Measurements from ENCODE around the gene PRRT3. TPM values are rescaled to one million over a fixed set of nuclear protein-coding genes. Genes with fewer than 3 reads are reported as not detected.

The PRRT3 gene
- total and polyA plus RNA-seq, 9 of the 15 experiments (the other 6 are each of a cell fraction or from before 2014, with no cell fraction given): 0.06 to 1.9 (median 1.2) TPM

DNA sequence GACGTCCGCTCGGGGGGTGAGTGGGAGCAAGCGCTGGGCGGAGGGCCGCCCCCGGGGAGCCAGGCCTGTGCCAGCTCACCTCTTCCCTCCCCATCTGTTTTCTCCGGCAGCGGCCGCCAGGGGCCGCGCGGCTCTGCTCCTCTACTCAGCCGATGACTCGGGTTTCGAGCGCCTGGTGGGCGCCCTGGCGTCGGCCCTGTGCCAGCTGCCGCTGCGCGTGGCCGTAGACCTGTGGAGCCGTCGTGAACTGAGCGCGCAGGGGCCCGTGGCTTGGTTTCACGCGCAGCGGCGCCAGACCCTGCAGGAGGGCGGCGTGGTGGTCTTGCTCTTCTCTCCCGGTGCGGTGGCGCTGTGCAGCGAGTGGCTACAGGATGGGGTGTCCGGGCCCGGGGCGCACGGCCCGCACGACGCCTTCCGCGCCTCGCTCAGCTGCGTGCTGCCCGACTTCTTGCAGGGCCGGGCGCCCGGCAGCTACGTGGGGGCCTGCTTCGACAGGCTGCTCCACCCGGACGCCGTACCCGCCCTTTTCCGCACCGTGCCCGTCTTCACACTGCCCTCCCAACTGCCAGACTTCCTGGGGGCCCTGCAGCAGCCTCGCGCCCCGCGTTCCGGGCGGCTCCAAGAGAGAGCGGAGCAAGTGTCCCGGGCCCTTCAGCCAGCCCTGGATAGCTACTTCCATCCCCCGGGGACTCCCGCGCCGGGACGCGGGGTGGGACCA is 19.2 kb downstream of the PRRT3 start (continued):
- TF ChIP-seq, protein P1, sequence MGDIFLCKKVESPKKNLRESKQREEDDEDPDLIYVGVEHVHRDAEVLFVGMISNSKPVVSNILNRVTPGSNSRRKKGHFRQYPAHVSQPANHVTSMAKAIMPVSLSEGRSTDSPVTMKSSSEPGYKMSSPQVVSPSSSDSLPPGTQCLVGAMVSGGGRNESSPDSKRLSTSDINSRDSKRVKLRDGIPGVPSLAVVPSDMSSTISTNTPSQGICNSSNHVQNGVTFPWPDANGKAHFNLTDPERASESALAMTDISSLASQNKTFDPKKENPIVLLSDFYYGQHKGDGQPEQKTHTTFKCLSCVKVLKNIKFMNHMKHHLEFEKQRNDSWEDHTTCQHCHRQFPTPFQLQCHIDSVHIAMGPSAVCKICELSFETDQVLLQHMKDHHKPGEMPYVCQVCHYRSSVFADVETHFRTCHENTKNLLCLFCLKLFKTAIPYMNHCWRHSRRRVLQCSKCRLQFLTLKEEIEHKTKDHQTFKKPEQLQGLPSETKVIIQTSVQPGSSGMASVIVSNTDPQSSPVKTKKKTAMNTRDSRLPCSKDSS (IDR thresholded peaks at IDR 0.05; ENCODE audit: low read depth, partially characterized antibody): no peak
- TF ChIP-seq, protein P2, sequence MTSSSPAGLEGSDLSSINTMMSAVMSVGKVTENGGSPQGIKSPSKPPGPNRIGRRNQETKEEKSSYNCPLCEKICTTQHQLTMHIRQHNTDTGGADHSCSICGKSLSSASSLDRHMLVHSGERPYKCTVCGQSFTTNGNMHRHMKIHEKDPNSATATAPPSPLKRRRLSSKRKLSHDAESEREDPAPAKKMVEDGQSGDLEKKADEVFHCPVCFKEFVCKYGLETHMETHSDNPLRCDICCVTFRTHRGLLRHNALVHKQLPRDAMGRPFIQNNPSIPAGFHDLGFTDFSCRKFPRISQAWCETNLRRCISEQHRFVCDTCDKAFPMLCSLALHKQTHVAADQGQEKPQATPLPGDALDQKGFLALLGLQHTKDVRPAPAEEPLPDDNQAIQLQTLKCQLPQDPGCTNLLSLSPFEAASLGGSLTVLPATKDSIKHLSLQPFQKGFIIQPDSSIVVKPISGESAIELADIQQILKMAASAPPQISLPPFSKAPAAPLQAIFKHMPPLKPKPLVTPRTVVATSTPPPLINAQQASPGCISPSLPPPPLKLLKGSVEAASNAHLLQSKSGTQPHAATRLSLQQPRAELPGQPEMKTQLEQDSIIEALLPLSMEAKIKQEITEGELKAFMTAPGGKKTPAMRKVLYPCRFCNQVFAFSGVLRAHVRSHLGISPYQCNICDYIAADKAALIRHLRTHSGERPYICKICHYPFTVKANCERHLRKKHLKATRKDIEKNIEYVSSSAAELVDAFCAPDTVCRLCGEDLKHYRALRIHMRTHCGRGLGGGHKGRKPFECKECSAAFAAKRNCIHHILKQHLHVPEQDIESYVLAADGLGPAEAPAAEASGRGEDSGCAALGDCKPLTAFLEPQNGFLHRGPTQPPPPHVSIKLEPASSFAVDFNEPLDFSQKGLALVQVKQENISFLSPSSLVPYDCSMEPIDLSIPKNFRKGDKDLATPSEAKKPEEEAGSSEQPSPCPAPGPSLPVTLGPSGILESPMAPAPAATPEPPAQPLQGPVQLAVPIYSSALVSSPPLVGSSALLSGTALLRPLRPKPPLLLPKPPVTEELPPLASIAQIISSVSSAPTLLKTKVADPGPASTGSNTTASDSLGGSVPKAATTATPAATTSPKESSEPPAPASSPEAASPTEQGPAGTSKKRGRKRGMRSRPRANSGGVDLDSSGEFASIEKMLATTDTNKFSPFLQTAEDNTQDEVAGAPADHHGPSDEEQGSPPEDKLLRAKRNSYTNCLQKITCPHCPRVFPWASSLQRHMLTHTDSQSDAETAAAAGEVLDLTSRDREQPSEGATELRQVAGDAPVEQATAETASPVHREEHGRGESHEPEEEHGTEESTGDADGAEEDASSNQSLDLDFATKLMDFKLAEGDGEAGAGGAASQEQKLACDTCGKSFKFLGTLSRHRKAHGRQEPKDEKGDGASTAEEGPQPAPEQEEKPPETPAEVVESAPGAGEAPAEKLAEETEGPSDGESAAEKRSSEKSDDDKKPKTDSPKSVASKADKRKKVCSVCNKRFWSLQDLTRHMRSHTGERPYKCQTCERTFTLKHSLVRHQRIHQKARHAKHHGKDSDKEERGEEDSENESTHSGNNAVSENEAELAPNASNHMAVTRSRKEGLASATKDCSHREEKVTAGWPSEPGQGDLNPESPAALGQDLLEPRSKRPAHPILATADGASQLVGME (CRISPR knock-in tag; IDR thresholded peaks at IDR 0.05): no peak
- TF ChIP-seq, protein P3, sequence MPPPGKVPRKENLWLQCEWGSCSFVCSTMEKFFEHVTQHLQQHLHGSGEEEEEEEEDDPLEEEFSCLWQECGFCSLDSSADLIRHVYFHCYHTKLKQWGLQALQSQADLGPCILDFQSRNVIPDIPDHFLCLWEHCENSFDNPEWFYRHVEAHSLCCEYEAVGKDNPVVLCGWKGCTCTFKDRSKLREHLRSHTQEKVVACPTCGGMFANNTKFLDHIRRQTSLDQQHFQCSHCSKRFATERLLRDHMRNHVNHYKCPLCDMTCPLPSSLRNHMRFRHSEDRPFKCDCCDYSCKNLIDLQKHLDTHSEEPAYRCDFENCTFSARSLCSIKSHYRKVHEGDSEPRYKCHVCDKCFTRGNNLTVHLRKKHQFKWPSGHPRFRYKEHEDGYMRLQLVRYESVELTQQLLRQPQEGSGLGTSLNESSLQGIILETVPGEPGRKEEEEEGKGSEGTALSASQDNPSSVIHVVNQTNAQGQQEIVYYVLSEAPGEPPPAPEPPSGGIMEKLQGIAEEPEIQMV (tag; conservative IDR thresholded peaks at IDR 0.05; ENCODE audit: low read depth): no peak
- TF ChIP-seq, protein P4, sequence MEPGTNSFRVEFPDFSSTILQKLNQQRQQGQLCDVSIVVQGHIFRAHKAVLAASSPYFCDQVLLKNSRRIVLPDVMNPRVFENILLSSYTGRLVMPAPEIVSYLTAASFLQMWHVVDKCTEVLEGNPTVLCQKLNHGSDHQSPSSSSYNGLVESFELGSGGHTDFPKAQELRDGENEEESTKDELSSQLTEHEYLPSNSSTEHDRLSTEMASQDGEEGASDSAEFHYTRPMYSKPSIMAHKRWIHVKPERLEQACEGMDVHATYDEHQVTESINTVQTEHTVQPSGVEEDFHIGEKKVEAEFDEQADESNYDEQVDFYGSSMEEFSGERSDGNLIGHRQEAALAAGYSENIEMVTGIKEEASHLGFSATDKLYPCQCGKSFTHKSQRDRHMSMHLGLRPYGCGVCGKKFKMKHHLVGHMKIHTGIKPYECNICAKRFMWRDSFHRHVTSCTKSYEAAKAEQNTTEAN (CRISPR knock-in tag; IDR thresholded peaks at IDR 0.05): 0 out of 2 replicates have a peak, but pooled peaks have one; percentile 54
- TF ChIP-seq POLR2AphosphoS2 (IDR thresholded peaks at IDR 0.05; ENCODE audit: low read length) (no peak), SETDB1 (IDR thresholded peaks at IDR 0.05; ENCODE audit: low read length) (no peak), STAT5B (CRISPR knock-in tag; IDR thresholded peaks at IDR 0.05) (no peak), BACH1 (tag; IDR thresholded peaks at IDR 0.05) (no peak), ZNF436 (CRISPR knock-in tag; IDR thresholded peaks at IDR 0.05) (no peak), ZNF140 (CRISPR knock-in tag; IDR thresholded peaks at IDR 0.05) (no peak), CBFA2T2 (conservative IDR thresholded peaks at IDR 0.05) (0 out of 2 replicates have a peak, but pooled peaks have one; percentile 8), RCOR1 (IDR thresholded peaks at IDR 0.05; ENCODE audit: borderline replicate concordance in 1 of 2, low read depth in 2 of 2, low read length in 2 of 2) (peak in 1 of 2 experiments; percentile 56; a peak in 2 of 4 replicates)
- TF ChIP-seq, protein P5, sequence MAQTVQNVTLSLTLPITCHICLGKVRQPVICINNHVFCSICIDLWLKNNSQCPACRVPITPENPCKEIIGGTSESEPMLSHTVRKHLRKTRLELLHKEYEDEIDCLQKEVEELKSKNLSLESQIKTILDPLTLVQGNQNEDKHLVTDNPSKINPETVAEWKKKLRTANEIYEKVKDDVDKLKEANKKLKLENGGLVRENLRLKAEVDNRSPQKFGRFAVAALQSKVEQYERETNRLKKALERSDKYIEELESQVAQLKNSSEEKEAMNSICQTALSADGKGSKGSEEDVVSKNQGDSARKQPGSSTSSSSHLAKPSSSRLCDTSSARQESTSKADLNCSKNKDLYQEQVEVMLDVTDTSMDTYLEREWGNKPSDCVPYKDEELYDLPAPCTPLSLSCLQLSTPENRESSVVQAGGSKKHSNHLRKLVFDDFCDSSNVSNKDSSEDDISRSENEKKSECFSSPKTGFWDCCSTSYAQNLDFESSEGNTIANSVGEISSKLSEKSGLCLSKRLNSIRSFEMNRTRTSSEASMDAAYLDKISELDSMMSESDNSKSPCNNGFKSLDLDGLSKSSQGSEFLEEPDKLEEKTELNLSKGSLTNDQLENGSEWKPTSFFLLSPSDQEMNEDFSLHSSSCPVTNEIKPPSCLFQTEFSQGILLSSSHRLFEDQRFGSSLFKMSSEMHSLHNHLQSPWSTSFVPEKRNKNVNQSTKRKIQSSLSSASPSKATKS (CRISPR knock-in tag; IDR thresholded peaks at IDR 0.05): no peak
- TF ChIP-seq, protein P6, sequence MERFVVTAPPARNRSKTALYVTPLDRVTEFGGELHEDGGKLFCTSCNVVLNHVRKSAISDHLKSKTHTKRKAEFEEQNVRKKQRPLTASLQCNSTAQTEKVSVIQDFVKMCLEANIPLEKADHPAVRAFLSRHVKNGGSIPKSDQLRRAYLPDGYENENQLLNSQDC (CRISPR knock-in tag; IDR thresholded peaks at IDR 0.05): no peak

Measured in K562 (cell line).